GM18498 (cell line): ENCODE data around the gene TUNAR.

Experiments used
- ATAC-seq: cut with Tn5 transposase; IDR thresholded peaks from one replicate; pipeline ENCODE4 v1.9.1; 2021; ENCODE audit warnings: mild to moderate bottlenecking, moderate library complexity; ENCODE audit not compliant: unreplicated experiment

The TUNAR gene

DNA sequence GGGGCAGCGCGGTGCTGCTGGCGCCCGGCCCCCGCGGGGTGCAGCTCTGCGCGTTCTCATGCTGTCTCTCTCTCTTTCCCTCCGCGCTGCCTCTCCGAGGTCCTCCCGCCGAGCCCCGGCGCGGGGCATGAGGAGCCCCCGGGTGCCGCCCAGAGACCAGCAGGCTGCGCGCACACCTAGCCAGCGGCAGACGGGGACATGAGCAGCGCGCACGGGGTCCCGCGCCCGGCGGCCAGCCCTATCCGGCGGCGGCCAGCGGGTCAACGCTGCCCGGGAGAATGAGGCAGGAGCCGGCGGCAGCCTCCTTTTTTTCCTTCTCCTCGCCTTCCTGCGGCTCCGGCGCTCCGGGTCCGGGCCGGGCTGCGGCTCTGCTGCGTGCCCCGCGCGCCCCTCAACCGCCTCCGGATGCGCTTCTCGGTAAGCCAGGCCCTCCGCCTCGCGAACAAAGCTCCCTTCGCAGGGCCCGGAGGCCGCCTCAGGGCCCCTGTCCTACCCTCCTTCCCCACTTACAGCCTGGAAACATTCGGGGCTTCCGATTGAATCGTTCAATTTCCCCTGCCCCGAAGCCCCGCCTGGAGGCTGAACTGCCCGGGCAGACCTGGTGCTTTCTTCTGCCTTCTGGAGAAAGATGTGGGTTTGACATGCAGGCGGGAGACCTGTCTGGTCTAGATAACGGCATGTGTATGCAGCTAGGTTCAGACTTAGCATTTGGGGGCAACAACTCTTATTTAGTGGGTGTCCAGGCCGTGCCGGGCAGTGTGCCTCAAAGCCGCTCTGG lies at the start of gene TUNAR:
TSS of gene TUNAR (plus strand) at position 72 of the 778 bp plus-strand sequence.
- no peak for ATAC-seq

DNA sequence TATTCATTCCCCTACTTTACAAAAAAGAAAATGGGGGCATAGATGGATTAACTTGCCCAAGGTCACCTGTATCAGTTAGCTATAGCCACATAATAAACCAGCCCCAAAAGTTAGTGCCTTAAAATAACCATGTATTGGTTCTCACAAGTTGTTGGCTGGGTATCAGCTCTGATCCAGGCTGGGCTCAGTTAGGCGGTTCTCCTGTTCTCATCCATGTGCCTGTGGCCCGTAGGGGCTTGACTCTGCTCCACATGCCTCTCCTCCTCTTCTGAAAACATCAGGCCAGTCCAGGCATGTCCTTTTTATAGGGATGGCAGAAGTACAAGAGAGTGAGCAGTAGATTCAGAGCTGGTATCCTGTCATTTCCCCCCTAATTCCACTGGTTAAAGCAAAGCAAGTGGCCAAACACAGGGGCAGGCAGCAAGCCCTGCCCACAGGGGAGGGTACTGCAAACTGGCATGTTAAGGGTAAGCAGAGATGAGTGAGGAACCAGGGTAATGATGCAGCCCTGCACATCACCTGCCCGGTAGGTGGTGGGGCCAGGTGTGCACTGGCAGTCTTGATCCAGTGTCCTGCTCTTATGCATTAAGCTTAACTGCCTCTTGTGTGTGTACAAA lies 47.9 kb upstream of the TUNAR start:
- ATAC-seq, result no peak

DNA sequence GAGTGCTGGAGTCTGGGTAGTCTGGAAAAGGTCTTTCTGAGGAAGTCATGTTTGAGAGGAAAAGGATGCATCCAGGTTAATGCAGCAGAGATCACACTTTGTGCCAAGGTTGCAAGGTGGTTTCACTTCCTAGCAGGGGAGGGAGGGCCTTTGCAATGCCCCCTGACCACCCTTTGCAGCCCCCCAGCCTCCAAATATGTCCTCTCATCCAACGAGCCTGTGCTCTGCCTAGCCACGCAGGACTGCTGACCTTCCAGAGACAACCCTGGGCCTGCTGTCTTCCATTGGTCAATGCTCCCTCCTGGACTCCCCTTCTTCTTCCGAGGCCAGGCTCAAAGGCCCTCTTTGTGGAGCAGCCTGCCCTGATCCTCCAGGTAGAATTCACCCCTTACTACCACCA lies 47.3 kb upstream of the TUNAR start:
- no peak for ATAC-seq

DNA sequence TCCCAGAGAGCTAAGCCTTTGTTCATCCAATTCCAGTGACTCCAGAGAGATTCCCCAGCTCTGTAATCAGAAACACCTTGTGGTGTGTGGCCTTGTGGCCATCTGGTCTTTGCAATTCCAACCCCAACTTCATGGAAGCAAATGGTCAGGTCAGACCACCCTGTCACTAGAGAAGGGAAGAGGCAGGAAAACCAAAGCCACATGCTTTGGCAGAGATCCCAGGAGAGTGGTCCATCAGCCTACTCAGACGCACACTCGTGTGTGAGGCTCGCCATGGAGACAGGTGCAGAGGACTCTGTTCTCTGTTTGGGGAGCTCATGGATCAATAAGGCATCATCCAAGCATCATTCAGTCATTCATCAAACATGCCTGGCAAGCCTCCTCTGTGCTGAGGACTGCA lies 46.2 kb upstream of the TUNAR start:
- ATAC-seq, result no peak

DNA sequence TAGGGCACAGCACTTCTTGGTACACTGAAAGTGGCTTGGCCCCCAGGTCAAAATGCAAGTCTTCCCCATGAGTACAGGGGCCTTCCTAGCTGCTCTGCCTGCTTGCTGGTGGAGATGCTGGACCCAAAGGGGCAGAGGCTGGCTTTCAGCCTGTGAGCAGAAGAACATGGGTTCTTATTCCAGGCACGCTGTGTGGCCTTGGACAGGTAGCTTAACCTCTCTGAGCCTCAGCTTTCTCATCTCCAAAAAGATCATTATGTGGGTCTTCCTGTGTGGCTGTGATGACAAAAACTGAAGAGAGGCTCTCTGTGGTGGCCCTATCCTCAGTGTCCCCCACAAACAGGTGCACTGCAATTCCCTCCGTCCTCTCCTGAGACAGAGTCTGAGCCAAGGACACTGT lies 45.6 kb upstream of the TUNAR start:
- ATAC-seq, result no peak

DNA sequence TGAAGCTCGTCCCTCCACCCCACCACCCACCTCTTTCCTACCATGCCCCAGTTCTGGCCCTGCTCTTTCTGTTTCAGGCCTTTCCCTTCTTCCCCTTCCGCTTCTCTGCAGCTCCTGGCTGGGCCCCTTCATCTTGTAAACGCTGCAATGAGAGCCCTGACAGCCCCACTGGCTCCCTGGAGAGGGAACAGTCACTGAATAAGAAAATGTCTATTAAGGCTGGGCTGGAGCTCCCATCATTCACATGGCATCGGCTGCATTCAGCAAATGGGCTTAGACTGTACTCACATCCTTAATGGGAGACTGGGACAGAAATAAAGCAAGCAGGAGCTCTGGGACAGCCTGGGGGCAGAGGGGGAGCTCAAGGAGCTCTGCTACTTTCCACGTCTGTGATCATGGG lies 45.2 kb upstream of the TUNAR start:
- ATAC-seq, result no peak

DNA sequence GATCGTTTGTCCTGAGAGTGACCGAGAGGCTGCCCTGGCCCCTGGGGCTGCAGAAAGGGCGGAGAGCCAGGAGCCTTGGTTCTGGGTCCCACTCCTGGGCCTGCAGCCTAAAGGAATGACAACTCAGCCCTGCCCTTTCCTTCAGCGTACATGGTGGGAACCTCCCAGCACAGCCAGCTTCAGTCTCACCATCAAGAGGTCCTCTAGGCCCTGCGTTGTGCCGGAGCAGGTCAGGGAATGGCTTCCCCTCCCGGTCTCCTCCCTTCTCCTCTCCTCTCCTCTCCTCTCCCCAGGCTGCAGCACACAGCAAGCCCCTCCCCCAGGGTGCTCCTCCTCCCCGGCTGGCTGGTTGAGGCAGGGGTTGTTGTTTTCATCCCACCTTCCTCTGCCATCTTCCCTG lies 44.6 kb upstream of the TUNAR start:
- no peak for ATAC-seq

DNA sequence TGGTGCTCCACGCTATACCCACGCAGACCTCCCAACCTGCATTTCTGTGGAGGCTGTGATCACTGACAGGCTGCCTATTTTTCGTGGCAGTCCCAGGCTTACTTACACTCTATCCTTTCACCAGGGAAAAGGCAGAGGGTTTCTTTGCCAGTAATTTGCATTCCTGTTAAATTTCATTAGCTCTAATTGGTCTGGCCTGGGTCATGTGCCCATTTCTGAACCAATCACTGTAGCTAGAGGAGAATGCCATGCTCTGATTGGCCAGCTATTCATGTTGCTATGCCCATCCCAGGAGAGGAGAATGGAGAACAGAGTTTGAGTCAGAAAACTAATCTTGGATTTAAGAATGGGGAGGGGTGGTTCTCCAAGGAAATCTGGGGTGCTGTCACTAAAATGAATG lies 43.2 kb upstream of the TUNAR start:
- no peak for ATAC-seq

DNA sequence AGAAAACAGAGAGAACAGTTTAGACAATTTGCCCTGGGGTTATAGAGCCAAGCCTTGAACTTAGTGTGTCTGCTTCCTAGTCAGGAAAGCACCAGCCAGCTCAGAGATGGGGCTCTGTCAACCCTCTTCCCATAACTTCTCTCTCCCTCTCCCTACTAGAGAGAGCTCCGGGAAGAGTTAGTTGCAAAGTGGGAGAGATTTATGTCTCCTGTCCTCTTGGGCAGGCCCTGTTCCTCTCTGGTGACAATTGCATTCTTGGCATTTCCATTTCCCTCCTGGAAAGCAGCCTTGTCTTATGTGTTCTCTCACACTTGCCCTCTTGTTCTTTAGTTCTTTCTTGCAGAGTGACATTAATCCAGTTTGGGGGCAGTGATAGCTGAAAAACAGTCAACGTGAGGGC lies 42.1 kb upstream of the TUNAR start:
- ATAC-seq, result no peak

DNA sequence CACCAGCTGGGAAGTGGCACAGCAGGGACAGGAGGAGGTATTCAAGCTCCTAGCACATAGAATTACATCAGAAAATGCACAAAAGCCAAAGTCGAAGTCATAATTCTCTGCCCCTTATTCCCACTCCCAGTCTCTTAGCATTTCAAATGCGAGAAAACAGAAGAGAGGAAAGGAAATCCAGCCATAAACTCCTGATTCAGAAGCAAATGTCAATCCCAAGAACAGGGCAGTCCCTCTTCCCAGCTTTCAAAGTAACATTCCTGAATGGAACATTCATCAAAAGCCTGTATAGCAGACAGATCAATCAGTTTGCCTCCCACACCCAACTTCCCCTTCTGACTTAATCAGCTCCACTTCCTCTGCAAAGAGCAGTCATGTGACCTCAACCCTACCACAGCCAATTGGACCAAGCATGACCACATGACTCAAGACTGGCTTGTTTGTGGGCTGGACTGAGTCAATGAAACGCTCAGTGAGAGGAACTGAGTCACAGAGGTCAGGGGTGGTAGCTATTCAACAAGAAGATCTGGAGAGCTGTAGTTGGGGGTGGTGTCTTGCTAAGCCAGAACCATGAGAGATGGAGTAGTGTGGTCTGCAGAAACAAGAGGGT lies 41.4 kb upstream of the TUNAR start:
- ATAC-seq, result no peak

DNA sequence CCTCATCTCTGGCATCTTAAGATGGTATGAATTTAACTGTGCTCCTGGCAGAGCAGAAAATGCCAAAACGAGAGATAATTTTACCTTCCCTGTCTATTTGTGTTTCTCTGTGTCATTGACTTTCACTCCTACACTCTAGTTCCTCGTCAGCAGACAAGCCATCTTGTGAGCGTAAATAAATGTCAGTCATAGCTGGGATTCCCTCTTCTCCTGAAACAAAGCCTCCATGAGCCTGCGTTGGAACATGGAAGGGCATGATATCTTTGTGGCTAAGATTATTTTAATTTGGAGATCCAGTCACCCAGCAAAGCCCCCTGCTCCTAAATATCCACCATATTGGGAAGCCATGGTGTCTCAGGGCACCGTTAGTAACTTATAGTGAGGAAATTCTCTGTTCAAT lies 37.8 kb upstream of the TUNAR start:
- no peak for ATAC-seq

DNA sequence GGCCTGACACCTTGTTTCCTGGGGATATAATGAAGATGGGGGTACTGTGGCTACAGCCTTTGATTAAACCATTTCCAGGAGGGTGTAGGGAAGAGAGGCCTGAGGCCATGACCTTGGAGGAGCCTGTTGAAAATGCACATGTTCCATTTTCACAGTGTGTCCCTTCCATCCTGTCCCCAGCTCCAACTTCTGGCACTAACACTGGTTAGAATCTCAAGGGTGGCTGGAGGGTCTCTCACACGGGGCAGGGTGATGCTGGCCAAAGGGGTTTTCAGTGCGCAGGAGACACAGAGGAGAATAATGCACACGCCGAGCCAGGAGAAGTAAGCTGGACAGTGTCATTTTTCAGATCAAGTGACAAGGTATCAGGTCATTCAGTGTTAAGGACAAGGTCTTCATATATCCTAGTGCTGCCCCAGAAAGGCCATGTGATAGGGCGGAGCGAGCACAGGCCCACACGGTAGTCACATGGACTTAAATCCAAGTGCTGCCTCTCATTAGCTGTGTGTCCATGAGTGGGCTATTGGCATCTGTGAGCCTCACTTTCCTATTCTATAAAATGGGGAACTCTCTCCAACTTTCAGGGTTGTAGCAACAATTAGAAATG lies 36.4 kb upstream of the TUNAR start:
- no peak for ATAC-seq

DNA sequence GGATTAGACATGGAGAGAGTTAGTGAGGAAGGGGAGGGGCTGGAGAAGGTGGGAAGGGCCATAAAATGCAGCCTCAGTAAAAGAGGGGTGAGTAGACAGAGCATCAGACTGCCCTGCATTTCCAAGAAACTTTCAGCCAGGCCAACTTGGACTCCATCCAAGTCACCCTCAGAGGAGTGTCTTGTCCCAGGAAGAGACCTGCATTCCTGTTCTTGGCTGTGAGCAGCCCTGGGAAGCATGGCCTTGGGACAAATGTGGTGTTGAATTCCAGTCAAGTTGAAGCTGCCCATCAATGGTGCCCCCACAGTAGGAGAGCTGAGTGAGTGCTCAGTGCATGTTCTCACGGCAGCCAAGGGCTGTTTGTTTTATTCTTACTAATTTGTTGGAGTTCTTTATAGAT lies 35.0 kb upstream of the TUNAR start:
- no peak for ATAC-seq

DNA sequence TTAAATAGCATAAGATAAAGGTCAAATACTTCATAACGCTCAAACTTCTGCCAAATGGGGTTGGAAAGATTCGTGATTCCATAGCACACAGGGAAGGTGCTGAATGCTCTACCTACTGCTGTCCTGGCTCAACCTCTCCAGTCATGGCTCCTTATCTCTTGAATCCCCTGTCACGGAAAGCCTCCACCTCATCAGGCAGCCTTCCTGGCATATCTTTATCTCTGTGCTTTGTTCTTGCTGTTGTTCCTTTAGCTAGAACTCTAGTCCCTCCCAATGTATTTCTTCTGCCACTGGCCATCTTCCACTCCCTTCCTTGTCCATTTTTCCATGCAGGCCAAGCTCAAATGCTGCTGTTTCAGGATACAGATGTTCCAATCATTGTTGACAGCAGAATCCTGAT lies 26.9 kb upstream of the TUNAR start:
- ATAC-seq, result no peak

DNA sequence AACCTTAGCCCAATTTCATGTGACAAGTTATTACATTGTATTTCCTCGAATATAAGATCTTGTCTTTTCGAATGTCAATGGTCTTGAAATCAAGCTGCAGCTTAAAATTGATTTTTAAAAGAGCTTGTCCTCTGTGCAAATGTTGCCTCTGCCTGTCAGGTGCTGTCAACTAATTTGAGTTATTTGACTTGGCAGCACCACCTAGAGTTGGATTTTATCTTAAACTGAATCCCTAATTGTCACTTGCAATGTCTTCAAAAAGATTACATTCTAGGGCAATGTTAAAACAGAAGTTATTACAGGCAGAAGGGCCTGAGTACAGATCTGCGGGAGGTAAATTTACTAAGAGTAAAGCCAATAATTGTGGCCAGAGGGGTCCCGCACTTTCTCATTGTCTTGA lies 26.2 kb upstream of the TUNAR start:
- no peak for ATAC-seq

DNA sequence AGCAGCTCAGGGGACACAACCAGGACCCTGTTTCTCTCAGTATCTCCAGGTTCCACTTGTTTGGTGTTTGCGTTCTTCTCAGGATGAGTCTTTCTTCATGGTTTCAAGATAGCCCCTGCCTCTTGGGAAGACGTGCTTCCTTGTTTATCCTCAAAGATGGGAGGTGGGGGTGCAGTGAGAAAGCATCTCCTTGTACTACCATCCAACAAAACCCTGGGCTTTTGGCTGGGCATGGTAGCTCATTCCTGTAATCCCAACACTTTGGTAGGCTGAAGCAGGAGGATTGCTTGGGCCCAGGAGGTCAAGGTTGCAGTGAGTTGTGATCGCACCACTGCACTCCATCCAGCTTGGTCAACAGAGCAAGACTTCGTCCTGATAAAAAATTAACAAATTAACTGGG lies 21.0 kb upstream of the TUNAR start:
- ATAC-seq, result no peak

DNA sequence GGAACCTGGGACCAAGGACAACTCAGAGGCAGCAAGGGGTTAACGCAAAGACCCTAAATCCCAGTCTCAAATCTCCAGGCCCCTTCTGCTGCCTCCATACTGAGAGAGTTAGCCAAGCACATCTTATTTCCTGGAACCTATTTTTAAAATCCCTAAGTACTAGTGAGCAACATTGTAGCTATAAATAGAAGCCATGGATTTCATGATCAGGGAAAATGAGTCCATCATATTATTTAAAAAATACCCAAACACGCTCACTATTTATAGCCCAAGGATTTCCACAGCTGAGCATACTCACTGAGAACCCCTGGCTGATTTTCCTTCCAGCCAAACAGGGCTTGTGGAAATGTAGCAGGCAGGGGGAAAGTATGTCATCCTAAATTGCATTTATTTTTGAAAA lies 19.4 kb upstream of the TUNAR start:
- no peak for ATAC-seq

DNA sequence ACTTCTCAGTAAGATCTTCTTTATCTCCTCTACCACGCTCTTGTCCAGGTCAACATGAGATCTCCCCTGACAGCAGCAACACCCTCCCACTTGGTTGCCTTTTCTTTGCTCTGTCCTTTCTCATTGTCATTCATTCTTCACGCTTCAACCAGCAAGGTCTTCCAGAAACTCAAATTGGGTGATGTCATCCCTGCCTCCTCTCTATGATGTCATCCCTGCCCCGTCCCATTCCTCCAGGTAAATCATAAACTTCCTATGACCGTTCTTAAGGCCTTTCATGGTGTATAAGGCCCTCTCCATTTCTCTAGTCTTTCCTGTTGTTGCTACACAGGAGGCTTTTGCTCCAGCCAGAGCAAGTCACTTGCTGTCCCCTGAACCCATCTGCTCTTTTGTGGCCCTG lies 17.7 kb upstream of the TUNAR start:
- no peak for ATAC-seq

DNA sequence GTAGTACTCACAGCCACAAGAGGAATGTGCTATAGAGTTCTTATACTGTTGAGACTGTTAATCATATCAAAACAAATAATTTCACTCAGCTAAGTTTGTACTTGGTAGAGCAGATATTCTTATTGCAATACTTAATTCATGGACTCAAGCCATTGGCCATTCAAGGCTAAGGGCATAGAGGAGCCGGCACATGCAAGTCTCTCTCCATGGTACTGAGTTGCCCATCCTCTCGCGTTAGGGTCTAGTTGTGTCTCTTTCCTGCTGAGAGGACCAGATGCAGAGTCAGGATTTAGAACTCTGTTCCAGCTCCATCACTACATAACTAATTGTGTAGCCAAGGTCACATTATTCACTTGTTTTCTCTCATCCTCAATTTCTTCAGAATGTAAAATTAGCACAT lies 14.4 kb upstream of the TUNAR start:
- ATAC-seq, result no peak

DNA sequence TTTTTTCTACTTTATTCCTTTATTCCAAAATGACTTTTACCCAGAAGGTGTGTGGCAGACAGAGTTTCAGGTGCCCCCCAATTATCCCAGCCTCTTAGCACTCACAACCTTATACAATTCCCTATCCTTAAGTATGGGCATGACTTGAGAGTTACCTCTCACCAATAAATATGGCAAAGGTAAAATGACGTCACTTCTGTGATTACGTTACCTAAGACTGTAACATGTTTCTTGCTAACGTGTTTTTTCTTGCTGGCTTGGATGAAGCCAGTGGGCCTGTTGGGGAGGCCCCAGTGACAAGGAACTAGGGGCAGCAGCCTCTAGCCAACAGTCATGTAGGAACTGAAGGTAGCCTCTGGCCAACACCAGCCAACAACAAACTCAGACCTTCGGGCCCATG lies 13.3 kb upstream of the TUNAR start:
- no peak for ATAC-seq

DNA sequence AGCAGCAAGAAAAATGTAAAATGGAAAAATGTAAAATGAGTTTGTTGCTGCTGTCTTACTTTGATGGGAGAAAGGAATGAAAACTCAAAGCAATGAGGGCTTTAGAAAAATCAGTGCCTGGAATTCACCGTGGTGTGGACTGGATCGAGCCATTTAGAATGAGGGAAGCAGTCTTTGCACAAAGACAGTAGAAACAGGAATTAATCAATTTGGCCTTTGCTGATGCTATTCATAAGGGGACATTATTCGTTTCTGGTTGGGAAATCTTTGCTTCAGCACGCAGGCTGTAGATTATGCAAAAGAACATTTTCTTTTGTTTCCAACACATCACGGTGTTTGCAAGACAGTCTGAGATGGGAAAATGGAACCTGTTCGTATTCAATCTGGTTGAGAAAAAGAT lies 6.9 kb upstream of the TUNAR start:
- no peak for ATAC-seq

DNA sequence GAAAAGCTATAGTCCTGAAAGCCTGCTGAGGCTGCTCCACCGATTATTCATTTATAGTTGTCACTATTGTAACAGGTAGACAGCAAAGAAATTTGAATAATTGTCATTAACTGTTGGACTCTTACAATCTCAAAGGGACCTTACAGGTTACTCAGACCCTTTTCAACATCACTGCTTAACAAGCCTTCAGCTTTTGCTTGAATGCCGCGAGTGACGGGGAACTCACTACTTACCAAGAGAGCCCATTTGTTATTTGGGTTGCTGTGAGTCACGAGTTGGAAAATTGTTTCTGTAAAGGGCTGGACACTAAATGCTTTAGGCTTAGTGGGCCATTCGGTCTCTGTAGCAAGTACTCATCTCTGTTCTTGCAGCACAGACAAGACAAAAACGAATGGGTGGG lies 5.9 kb upstream of the TUNAR start:
- no peak for ATAC-seq
